ENCODE data around the gene PDXK.

The PDXK gene

DNA sequence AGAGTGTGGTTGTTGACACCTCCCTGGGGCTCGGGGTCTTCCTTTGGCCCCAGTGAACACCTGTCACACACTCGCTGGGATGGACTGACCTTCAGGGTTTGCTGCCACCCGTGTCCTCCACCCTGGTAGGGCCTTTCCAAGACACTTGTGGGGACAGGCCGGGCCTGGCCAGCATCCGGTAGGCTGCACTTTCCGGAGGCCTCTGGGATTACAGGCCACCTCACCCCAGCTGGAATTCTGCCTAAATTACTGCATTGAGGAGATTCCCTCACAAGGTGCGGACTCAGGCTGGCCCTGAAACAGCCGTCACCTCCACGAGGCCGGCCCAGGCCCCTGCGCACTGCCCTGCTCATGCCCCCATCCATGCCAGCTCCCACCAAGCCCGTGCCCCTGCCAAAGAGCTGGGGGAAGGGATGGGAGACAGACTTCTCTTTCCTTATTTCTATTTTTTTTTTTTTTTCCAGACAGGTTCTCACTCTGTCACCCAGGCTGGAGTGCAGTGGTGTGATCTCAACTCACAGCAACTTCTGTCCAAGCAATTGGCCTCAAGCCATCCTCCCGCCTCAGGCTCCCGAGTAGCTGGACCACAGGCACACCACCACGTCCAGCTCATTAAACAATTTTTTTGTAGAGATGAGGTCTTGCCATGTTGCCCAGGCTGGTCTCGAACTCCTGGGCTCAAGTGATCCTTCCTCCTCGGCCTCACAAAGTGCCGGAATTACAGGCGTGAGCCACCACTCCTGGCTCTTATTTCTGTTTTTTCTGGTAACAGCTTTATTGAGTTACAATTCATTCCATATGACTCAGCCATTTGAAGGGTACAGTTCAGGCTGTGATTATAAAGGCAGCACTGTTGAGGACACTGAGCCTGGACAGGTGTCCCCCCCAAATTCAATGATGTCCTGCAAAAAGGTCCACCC is 45.9 kb downstream of the PDXK start:
- no peak for DNase-seq

DNA sequence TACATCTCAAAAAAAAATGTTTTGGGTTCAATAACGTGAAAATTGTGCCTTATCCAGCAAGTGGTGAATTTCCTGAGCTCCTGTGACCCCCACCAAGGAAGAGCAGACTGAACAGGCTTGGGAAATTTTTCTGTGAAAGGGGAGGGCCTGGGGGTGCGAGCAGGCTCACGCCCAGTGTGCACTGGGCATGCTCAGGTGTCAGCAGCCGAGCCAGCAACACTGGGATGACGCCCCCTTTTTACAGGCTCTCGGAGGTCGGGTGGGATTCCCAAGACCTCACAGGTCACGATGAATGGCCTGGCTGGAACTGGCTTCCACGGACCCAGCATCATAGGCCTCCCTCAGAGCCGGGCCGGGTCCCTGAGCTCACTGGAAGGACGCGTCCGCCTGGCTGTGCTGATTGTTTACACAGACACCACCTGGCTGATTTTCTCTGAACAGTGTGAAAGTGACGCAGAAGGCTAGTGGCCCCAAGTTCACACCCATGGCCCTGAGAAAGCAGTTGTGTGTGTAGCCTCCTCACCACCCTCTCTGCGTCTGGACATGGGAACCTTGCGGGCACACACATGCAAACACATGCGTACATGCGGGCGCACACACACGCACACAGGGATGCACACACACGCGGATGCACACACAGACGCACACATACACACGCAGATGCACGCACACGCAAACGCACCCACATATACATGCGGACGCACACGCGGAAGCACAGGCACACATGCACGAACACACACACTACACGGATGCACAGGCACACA is 48.0 kb downstream of the PDXK start:
- DNase-seq, result no peak

DNA sequence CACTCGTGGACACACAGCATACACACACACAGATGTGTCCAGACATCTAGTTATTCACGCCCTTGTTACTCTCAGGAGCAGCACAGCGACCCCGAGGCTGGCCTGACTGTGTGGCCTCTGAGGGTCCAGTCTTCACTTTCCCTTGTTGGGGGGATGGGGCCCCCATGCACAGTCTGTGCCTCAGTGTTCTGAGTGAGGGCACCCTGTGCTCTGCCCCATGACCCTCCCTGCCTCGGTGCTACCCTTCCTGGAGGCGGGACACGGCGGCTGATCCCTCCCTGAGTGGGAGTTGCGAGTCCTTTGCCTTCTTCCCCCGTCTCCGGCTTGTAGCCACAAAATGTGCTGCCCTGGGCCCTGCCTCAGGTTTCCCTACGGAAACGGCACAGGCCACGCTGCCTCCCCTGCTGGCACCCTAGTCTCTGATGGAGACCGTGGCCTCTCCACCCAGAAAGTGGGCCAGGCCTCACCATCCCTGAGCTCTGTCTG is 48.6 kb downstream of the PDXK start:
- no peak for DNase-seq

DNA sequence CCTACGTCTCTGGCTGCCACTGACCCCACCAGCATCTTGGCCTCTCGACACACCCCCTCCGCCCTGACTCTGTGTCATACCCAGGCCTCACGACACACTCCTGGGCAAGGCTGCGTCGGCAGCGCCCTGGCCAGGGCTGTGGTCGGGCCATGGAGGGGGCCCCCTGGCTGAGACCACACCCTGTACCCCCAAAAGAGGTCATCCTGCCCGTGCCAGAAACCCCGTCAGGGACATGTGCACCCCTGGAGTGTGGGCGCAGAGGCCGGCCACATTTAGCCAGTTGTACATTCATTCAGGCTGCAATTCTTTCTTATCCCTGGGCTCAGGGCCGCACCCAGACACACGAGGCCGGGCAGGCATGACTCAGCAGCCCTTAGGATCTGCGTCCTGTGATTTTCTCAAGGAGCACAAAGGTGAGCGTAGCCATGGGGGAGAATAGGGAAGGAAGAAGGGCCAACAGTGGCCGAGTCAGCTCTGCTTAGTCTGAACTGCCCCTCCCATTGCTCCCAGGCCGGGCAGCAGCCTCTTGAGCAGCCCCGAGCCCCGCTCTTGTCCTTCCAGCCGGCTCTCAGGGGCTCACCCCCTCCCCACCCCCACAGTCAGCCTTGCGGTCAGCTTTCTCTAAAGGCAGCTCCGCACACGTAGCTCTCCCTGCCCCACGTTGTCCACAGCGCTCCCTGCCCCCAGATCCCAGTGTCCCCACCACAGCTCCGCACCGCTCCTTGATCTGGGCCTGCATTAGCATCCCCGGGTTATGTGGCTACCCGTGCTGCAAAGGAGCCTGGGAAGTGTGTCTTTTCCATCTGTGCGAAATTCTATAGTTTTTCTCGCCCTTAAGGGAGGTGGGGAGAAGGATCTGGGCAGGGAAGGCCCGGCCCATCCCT is 49.3 kb downstream of the PDXK start:
- no peak for DNase-seq

DNA sequence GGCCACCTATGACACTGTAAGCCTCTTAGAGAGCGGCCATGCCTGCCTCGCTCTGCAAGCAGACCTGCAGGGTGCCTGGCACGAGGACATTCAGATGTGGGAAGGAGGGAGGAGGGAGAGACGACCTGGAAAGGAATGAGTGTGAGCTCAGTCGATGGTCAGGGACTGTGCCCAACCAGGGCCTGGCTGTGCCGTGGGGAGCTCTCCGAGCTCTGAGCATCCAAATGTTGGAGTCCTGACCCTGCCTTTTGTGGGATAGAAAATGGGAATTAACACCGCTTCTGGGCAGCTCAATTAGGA is 49.9 kb downstream of the PDXK start:
- DNase-seq, result no peak

DNA sequence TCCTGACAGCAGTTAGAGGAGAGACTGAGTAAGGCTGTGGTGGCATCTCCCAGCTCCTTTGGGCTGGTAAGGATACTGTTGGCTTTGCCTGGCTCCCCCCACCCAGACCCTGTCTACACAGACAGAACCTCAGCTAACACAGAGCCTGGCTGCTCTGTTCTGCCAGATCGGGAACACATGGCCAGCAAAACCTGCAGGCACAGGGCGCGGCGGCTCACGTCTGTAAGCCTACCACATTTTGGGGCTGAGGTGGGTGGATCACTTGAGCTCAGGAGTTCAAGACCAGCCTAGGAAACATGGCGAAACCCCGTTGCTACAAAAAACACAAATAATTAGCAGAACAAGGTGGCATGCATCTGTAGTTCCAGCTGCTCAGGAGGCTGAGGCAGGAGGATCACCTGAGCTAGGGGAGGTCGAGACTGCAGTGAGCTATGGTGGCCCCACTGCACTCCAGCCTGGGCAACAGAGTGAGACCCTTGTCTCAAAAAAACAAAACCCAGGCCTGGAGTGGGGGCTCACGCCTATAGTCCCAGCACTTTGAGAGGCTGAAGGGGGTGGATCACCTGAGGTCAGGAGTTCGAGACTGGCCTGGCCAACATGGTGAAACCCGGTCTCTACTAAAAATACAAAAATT is 50.5 kb downstream of the PDXK start:
- DNase-seq, result no peak

DNA sequence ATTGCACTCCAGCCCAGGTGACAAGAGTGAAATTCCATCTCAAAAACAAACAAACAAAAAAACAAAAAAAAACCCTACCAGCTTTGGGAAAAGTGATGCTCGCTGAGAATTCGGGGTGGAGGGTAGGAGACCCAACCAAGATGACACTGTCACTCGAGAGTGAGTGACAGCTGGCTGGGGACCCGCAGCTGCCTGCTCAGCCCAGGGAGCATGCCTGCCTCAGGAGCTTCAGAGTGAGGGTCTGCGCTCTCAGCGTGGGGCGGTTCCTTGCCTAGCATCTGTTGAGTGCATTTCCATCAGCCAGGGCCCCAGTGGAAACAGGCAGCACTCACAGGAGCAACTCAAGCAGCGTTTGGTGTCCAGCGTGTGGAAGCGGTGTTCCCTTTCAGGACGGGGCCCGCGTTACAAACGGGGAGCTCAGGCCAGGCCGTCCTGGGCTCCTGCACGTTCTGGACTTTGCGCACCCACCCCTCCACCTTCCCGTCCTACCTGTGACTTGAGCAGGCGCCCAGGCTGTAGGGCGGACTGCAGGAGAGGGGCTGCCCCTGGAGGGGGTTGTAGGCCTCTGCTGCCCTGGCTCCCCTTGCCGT is 51.2 kb downstream of the PDXK start:
- no peak for DNase-seq

DNA sequence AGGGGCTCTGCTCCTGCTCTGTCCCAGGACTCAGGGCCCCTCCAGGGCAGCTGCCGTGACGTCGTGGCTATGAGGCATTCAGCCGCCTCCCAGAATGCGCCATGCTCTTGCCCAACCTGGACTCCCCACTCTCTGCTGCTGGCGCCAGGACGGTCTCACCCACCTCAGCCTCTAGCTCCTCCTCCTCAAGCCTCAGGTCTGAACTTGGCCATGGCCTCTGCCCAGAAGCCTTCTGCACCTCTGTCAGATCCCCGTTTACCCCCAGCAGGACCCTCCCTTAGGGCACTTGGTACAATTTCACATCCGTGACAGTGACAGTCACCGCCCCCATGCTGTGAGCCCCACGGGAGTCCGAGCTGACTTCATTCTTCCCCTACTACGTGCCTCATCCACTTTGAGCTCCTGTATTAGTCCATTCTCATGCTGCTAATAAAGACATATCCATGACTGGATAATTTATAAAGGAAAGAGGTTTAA is 52.3 kb downstream of the PDXK start:
- DNase-seq, result no peak

DNA sequence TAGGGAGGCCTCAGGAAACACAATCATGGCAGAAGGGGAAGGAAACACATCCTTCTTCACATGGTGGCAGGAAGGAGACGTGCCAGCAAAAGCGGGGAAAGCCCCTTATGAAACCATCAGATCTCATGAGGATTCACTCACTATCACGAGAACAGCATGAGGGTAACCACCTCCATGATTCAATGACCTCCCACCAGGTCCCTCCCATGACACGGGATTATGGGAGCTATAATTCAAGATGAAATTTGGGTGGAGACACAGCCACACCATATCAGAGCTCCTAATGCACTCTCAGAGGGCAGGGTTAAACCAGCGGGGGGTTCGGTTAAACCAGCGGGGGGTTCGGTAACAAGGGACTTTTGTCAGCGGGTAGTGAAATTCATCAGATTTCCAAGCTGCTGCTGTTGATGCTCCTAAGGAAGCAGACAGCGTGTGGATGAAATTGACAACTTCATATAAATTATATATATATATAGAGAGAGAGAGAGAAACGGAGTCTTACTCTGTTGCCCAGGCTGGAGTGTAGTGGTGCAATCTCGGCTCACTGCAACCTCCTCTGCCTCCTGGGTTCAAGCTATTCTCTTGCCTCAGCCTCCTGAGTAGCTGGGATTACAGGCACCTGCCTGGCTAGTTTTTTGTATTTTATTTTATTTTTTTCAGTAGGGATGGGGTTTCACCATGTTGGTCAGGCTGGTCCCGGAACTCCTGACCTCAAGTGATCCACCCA is 52.9 kb downstream of the PDXK start:
- no peak for DNase-seq

DNA sequence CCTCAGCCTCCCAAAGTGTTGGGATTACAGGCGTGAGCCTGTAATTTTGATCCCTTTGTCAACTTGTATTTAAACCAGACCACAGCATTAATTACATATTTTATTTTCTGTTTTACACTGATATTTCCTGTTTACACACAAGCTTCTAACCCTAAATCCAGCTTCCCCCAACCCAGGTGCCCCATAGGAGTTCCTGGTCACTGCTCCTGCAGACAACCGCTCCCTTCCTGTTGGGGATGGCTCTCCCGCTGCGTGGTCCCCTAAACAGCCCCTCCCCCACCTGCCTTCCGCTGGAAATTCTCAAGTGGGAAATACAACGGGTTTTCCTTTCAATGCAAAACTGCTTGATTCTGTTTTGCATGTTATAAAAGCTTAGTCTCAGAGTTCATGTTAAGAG is 53.5 kb downstream of the PDXK start:
- DNase-seq, result no peak

DNA sequence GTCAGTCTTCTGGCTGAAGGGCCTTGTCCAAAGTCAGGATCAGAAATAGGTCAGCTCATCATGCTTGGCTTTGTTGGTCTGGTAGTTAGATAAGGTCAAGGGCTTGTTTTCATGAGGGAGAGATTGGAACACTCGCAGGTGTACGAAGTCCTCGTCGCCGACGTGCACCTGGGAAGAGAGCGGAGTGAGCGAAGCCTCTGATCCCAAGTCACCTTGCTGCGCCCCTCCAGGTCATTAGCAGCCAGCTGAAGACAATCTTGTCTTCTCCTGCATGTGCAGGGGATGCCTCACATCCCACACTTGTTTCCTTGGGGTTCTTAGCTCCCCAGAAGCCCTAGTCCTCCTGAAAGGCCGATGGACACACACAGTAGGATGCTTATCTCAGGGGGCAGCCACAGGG is 55.2 kb downstream of the PDXK start:
- DNase-seq, result no peak

DNA sequence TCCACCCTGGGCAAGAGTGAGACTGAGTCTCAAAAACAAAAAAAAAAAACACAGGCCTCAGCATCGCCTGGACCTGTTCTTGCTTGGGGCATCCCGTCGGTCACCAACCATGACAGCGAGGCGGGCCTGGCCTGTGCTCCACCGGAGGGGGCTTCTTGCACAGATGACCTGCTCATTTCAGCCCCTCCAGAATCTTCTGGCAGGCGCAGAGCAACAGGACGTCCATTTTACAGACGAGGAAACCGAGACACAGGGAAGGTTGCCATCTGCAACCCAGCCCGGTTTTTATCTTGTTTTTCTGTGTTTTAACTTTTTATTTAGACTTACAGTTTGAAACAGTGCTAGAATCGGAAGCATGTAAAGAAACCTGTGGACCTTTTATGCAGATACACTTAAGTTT is 56.3 kb downstream of the PDXK start:
- no peak for DNase-seq

DNA sequence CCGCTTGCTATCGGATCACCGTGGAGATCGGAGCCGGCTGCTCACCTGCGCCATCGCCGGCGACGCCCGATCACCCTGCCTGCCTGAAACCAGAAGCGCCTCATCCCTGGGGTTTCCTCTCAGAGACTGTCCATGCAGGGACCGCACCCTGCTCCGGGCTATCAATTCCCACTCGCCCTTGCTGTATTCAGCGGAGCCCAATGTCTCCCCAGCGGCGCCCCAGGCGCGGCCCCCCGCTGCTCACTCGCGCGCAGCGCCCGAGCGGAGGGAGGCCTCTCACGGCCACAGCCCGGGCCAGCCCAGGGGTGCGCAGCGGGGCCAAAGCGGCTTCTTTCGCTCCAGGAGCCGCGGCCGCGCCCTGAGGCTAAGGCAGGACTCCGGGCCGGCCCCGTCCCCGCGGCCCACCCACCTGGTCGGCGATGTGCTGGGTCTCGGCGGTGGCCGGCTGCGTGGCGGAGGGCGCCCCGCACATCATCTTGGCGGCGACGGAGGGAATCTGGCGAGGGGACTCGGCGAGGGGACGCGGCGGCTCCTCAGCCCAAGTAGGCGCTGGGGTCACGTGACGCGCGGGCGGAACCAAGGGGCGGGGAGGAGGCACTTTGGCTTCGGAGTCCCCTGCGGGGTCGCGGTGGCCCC is 57.0 kb downstream of the PDXK start, which contains the start of gene CSTB:
Gene CSTB (minus strand): TSS at position 514 of the 636 bp plus-strand sequence. CDS start 39 bp downstream, at position 475.
- DNase-seq, result no peak

DNA sequence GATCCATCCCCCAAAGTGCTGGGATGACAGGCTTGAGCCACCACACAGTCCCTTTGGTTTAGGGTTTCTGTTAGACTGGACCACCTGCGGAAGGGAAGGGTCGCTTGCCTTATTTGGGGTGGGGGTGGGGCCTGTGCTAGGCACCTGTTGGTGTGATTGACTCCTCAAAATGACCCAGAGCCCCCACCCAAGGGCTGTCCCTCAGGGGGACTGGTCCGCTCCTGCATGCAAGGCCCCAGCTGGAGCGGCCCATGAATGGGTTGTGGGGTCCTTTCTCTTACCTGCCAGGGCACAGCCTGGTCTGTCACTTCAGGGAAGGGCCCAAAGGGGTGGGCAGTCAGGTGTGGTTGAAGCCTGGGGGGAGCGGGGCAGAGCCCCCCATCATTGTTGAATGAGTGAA is 59.0 kb downstream of the PDXK start:
- DNase-seq, result no peak

DNA sequence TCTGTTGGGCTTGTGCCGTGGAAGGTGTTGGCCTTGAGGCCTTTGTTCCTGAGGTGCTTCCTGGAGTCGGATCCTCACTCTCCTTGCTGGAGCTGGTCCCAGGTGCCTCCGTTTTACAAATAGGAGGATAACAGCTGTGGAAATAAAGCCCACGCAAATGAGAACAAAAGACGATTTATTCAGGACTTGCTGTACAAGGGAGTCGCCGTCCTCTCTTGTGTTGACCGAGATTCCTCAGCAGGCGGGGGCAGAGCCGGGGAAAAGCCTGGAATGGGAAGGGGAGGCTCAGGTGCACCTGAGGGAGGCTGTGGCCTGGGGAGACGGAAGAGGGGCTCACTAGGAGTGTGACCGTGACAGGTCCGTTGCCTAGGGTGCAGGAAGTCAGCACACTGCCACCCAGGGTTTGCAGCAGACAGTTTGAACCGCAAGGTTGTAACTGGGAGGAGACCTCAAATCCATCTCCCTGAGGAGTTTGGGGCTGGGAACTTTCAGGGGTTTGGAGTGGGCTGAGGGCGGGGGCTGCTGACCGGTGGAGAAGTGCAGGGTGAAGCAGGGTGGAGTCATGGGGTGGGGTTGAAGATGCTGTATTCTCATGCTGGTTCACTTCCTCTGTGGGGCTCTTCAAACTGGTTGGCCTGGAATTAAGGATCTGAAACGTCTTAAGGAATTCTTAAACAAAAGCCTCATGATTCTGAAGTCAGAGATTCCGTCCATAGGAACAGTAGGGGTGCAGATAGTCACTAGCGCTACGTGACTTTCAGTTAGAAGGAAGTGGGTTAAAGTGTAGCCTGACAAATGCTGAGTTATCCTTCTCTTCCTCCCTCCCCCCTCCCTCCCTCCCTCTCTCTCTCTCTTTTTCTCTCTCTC is 59.8 kb downstream of the PDXK start:
- DNase-seq, result no peak

DNA sequence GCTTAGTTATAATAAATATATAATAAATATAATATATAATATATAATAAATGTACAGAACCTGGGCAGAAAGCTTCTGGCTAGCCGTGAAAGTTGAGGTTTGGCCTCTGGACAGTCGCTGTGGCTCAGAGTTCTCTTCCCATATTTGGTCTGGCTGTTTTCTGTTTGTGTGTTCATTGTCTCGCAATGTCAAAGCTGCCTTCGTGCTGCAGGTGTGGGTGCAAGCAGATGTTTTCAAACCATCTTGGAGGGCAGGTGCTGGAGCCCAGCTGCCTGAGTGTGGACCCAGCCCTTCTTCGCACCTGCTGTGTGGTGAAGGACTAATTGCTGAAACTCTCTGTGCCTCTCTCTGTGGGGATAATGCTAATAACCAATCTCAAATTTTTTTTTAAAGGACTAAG is 60.7 kb downstream of the PDXK start:
- no peak for DNase-seq

DNA sequence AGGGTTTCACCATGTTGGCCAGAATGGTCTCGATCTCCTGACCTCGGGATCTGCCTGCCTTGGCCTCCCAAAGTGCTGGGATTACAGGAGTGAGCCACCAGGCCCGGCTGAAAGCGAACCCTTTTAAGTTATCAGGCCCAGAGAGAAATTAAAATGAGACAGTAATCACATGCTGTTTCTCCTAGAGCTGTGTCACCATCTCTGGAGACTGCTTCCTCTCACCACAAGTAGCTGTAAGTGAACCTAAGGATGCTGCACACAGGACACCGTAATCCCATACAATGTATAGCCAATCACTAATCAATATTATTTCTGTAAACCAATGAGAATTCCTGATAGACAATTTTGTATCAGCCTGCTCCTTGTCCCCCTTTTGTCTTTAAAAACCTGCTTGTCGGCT is 62.9 kb downstream of the PDXK start:
- no peak for DNase-seq

DNA sequence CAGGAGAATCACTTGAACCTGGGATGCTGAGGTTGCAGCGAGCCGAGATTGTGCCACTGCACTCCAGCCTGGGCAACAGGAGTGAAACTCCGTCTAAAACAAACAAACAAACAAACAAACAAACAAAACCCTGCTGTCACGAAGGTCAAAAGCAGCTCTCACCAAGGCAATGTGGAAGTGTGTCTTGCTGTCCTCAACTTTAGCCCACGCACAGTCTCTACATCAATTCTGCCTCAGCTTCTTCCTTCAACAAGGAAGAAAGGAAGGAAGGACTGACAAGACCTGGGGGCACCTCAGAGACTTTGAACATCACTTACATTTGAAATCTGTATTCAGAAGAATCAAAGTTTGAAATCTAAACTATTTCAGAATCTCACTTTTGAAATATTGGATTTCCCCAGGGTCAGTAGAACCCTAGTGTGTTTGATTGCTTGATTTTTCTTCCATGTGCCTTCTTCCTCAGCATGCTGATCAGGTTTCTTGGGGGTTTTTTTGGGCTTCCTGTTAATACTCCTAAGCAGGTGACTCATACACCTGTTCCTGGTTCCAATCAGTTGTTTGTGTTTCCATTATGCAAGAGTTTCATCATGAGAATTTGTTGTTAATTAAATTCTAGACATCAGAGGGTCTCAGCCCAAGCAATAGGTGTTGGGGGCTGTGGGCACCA is 63.6 kb downstream of the PDXK start:
- DNase-seq, result no peak

DNA sequence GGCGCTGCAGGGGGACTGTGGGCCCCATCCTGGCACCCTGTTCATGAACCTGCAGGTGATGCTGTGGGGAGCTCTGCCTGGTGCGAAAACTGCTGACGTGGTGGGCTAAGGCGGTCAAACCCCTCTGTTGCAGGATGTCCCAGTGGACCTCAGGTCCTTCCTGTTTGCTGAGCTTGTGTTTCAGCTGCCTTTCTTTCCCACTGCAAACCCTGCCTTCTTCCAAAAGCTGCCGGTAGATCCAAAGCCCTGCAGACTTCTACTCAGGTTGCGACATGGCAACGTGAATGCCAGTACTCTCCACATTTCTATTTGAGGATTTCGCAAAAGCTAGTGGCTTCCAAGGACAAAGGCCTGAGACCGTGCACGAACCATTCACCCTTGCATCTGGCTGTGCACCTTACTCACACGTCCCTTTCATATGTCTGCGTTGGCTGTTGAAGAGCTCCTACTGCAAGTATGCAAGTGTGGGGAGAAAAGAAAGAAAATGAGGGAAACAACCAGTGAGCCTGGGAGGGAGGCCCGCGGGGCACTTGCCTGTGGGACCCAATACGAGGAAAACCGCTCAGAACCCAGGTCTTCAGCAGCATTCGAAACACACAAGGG is 64.3 kb downstream of the PDXK start:
- DNase-seq, result no peak

Data from NCI-H2029 treated with DMSO at 0.1 percent for 48 hours (cell line).